Kidney (tissue), 14 donors: ENCODE data around the gene CAPRIN1. TPM values are rescaled to one million over a fixed set of nuclear protein-coding genes. Genes with fewer than 3 reads are reported as not detected.
"Not testable (repeated sequence)": the region's sequence is repeated elsewhere in the genome, so short reads cannot be mapped to it uniquely, and the experiment has no call there.

Source experiments
- DNase-seq, 5 donors: peaks; one replicate each; pipeline ENCODE4 v3.0.0-alpha.2; 2013 to 2020
- FAIRE-seq: peaks from 2 replicates; lab custom pipeline; 2012; peaks lifted over from hg19 to GRCh38; lab: Jason Lieb, UNC
- H3K27ac ChIP-seq, 2 donors: one replicate each; pipeline ENCODE4 v1.7.0; 2013; ENCODE audit warnings: low read depth in 2 of 2, low read length in 2 of 2, inconsistent platforms in 1 of 2
- H3K27me3 ChIP-seq: one replicate; pipeline ENCODE4 v1.7.1; 2013; ENCODE audit warnings: low read length, inconsistent platforms; ENCODE audit not compliant: control insufficient read depth, insufficient read depth
- H3K36me3 ChIP-seq, 3 donors: one replicate each; pipeline versions ENCODE4 v1.7.0 to v1.7.1; 2013; ENCODE audit warnings: low read length in 3 of 3, control low read depth in 1 of 3, inconsistent platforms in 1 of 3; ENCODE audit not compliant: insufficient read depth in 3 of 3, control insufficient read depth in 2 of 3
- H3K4me1 ChIP-seq, 3 donors: one replicate each; pipeline versions ENCODE4 v1.7.0 to v1.7.1; 2013; ENCODE audit warnings: low read length in 3 of 3, inconsistent platforms in 1 of 3, low read depth in 1 of 3; ENCODE audit not compliant: control insufficient read depth in 2 of 3, insufficient read depth in 2 of 3
- H3K4me3 ChIP-seq, 3 donors: one replicate each; pipeline versions ENCODE4 v1.7.0 to v1.8.1; 2013; ENCODE audit warnings: low read length in 3 of 3, control low read depth in 1 of 3, inconsistent platforms in 1 of 3
- H3K9ac ChIP-seq, 3 donors: one replicate each; pipeline versions ENCODE4 v1.7.0 to v1.7.1; 2013; ENCODE audit warnings: low read length in 3 of 3, control low read depth in 1 of 3, inconsistent platforms in 1 of 3
- H3K9me3 ChIP-seq, 3 donors: one replicate each; pipeline versions ENCODE4 v1.7.0 to v1.7.1; 2013; ENCODE audit warnings: low read length in 3 of 3, control low read depth in 1 of 3, inconsistent platforms in 1 of 3; ENCODE audit not compliant: control insufficient read depth in 2 of 3, insufficient read depth in 1 of 3
- CTCF ChIP-seq: IDR thresholded peaks from 3 replicates; pipeline ENCODE4 v1.5.1; 2012; ENCODE audit warnings: mild to moderate bottlenecking, moderate library complexity, borderline replicate concordance; ENCODE audit not compliant: insufficient read depth; ENCODE audit errors: extremely low read depth
- intact Hi-C: fragments of 100-400 bp; cut with DNase I; formaldehyde crosslinking; loops from one replicate; pipeline ENCODE4 v1.11.1; 2022
- polyA plus RNA-seq: library from polyadenylated mRNA; stranded (reverse); fragments of 350-450 nt; fragmentation: Illumina TruSeq; extraction: RNeasy Lipid Tissue Mini Kit (QIAGEN cat#74804); gene quantifications from one replicate; pipeline ENCODE4 v1.2.3, GENCODE V29; 2014; ENCODE audit warnings: low read depth, low replicate concordance; ENCODE audit not compliant: insufficient read depth
- total RNA-seq: library from RNA; stranded (reverse); fragmentation: NEBNext Ultra II Directional; extraction: Animal tissue kit (Norgen Biotek cat#: 25700); gene quantifications from one replicate; pipeline ENCODE4 v1.2.1, GENCODE V29; 2021
- donor health status: control.
- donor health status: control.
- donor health status: control.
- donor health status: control.
- donor health status: control.
- donor health status: DM: yes; HTN: yes; CAD: no.
- donor health status: Normal renal cell carcinoma (clear cell type).

The CAPRIN1 gene
- total and polyA plus RNA-seq, 2 donors from 2014 or later, result 83.3 to 174 TPM

- Histone ChIP-seq H3K36me3 (peaks cover 2 to 5% (median 5%) of the 10 kb centered on the region in 3 donors), H3K9me3 (no peaks in the 10 kb centered on the region), H3K4me3 (no peak overlapping the region), H3K27ac (no peak overlapping the region), H3K9ac (no peak overlapping the region), H3K27me3 (no peaks in the 10 kb centered on the region), H3K4me1 (peaks cover 0 to 7% (median 3%) of the 10 kb centered on the region in 3 donors)
- DNase-seq, result no peak
- intact Hi-C loops, result no loop called here
- TF ChIP-seq CTCF, result no peak
- no peak for FAIRE-seq
These were observed 14.1 kb downstream of the CAPRIN1 start for GRCh38 chr11:34065505-34066203.

DNA sequence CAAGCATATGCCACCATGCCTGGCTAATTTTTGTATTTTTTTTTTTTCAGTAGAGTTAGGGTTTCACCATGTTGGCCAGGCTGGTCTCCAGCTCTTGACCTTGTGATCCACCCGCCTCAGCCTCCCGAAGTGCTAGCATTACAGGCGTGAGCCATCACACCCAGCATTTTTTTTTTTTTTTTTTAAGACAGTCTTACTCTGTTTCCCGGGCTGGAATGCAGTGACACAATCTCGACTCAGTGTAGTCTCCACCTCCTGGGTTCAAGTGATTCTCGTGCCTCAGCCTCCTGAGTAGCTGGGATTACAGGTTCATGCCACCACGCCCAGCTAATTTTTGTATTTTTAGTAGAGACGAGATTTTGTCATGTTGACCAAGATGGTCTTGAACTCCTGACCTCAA, 15.2 kb downstream of the CAPRIN1 start:
- H3K4me3 ChIP-seq, H3K36me3 ChIP-seq, DNase-seq, H3K9me3 ChIP-seq, H3K9ac ChIP-seq, H3K4me1 ChIP-seq, H3K27ac ChIP-seq, FAIRE-seq, intact Hi-C loops, H3K27me3 ChIP-seq: not testable (repeated sequence)

GRCh38 chr11:34067383-34068065, 16.0 kb downstream of the CAPRIN1 start:
- DNase-seq, result no peak
- Histone ChIP-seq H3K4me3 (no peak overlapping the region), H3K36me3 (peaks cover 3 to 8% (median 5%) of the 10 kb centered on the region in 3 donors), H3K27ac (no peak overlapping the region), H3K4me1 (peaks cover 0 to 7% (median 3%) of the 10 kb centered on the region in 3 donors), H3K9me3 (no peaks in the 10 kb centered on the region), H3K27me3 (no peaks in the 10 kb centered on the region), H3K9ac (no peak overlapping the region)
- no peak for TF ChIP-seq CTCF
- FAIRE-seq, result no peak
- intact Hi-C loops, result no loop called here

DNA sequence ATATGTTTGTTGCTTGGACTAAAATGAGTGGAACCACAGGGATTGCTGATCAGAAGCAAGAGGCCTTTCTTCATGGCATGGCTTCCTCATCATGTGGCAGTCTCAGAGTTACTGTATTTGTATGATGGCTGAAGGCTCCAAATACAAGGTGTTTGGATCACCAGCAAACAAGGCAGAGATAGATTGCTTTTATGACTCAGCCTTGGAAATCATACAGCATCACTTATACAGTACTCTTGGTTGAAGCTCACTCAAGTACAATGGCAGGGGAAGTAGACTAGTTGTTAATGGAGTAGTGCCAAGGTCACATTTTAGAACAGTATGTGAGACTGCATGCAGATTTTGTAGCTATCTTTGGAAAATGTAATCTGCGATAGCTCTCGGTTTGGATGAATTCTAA, 16.6 kb downstream of the CAPRIN1 start:
- H3K9me3 ChIP-seq, result no peaks in the 10 kb centered on the region
- H3K4me3 ChIP-seq, result no peak overlapping the region
- no peak overlapping the region for H3K27ac ChIP-seq
- peaks cover 0 to 5% (median 2%) of the 10 kb centered on the region in 3 donors for H3K4me1 ChIP-seq
- no peak overlapping the region for H3K9ac ChIP-seq
- no peaks in the 10 kb centered on the region for H3K27me3 ChIP-seq
- intact Hi-C loops, result no loop called here
- peaks cover 4 to 12% (median 6%) of the 10 kb centered on the region in 3 donors for H3K36me3 ChIP-seq
- FAIRE-seq, result no peak
- DNase-seq, result peak in 1 of 5 donors; percentile 18
- no peak for TF ChIP-seq CTCF

GRCh38 chr11:34071306-34071705, 19.8 kb downstream of the CAPRIN1 start:
- H3K36me3 ChIP-seq, result peaks cover 4 to 20% (median 12%) of the 10 kb centered on the region in 3 donors
- intact Hi-C loops, H3K9ac ChIP-seq, H3K27me3 ChIP-seq, H3K4me3 ChIP-seq, H3K4me1 ChIP-seq, FAIRE-seq, H3K9me3 ChIP-seq, DNase-seq, H3K27ac ChIP-seq: not testable (repeated sequence)
